ENCODE results near the gene WDR18.

DNA sequence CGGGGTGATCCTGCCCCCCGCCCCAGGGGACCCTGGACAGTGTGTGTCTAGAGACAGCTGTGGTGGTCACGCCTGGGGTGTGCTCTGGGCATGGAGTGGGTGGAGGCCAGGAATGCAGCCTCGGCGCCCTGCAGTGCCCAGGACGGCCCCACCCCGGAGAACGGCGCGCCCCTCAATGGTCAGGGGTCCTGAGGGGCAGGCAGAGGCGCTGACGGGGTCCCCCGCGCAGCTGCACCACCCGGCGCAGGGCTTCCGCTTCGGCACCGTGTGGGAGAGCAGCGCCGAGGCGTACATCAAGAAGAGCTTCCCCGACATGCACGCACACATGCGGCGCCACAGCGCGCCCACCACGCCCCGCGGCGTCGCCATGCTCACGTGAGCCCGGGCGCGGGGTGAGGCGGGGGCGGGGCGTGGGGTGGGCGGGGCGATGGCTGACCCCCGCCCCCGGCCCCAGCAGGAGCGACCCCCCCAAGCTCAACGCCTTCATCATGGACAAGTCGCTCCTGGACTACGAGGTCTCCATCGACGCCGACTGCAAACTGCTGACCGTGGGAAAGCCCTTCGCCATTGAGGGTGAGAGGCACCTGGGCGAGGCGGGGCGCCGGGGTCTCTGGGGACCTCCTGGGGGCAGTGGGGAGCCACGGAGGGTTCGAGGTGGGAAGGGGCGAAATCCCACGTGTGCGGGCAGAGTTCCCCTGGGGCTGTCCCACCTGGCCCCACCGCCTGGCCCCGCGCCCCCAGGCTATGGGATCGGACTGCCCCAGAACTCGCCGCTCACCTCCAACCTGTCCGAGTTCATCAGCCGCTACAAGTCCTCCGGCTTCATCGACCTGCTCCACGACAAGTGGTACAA is 23.5 kb downstream of the WDR18 start:
- TF ChIP-seq, protein P1, sequence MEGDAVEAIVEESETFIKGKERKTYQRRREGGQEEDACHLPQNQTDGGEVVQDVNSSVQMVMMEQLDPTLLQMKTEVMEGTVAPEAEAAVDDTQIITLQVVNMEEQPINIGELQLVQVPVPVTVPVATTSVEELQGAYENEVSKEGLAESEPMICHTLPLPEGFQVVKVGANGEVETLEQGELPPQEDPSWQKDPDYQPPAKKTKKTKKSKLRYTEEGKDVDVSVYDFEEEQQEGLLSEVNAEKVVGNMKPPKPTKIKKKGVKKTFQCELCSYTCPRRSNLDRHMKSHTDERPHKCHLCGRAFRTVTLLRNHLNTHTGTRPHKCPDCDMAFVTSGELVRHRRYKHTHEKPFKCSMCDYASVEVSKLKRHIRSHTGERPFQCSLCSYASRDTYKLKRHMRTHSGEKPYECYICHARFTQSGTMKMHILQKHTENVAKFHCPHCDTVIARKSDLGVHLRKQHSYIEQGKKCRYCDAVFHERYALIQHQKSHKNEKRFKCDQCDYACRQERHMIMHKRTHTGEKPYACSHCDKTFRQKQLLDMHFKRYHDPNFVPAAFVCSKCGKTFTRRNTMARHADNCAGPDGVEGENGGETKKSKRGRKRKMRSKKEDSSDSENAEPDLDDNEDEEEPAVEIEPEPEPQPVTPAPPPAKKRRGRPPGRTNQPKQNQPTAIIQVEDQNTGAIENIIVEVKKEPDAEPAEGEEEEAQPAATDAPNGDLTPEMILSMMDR (IDR thresholded peaks at IDR 0.05): no peak
- no peak for TF ChIP-seq EP300 (IDR thresholded peaks at IDR 0.05)

Measured in esophagus muscularis mucosa (tissue), 3 donors.